ENCODE measurements around the gene LRRC8C.

The LRRC8C gene

DNA sequence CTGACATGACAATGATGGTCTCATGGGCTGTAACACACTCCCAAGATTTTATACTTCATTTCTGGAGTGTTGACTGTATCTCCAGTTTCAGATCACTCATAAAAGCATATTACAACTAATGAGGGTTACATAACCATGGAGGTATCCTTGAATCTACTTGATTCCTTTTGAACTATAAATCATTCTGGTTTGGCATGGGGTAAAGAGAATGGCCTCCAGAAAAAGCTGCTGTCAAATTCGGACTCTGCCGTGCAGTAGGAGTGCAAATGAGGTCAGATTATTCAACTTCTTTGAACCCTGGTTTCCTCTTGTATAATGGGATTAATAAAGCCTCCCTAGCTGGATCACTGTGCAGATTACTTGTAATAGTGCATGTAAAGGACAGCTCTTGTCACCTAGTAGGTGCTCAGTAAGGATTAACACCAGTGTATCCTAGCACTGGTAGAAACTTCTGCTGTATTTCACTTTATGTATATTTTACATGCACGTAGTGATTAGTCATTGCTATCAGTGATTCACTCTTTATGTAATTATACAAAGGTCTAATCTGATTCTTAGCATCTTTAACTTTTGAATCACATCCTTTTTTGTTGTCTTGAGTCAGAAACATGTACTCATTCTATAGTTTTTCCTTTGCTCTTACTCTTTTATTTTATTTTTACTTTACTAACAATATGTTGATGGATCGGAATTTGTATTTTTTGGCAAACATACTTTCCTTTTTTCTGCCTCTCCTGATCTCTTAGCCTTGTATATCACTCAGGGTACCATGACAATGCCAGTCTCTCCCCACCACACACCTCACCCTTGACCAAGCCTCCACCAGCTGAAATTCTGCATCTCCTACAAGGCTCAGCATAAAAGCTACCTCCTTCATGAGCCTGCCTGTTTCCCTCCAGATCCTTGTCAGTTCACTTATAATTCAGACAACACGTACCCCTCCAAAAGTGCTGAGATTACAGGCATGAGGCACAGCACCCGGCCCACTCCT lies 3.2 kb downstream of the LRRC8C start:
- DNase-seq, result no peak

DNA sequence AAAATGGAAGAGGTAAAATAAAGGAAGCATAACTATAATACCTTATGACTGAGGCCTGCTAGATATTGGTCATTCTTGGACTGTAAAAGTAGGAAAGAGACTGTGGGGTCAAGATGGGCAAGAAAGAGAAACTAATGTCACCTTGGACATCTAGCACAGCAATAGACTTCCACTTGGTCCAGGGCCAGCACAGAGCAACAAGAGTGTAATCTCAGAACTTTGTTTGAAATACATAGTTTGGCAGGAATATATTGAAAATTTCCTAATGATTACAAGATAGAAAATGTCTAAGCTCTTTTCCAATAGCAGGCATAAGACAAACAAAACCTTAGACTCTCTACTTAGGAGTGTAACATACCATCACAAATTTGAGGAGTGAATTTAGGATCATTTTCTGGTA lies 4.6 kb downstream of the LRRC8C start:
- no peak for DNase-seq

DNA sequence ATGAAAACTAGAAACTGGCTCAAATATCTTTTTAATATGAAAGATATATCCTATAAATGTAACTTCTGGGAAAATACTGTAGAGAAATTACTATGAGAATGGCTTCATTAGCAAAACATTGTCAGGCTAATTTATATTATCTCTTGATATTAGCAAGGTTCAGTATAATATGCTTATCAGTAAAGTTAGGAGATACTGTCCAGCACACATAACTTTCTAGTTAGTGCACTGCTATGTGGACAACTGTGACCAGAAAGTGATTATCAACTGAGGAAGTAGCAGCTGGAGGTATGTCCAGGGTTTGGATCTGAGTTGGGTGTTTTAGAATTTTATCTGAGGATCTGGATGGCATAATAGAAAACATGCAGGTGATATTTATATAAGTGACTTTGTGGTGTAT lies 7.5 kb downstream of the LRRC8C start:
- no peak for DNase-seq

DNA sequence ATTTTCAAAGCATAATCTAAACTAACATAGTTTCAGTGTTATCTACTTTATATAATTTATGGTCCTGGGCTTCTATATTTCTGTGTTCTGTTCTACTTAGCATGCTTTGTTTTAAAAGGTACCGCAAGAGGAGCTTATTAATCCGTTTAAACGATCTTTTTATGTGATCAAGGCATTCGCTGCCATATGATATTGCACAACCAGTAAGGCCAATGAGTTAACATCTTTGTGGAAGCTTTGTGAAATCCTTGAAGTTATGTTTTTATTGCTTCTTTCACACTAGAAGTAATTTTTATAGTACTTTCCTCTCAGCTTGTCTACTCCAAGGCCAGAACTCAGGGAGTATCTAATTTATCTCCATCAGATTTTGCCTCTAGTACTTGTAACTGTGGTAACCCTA lies 8.9 kb downstream of the LRRC8C start:
- no peak for DNase-seq

DNA sequence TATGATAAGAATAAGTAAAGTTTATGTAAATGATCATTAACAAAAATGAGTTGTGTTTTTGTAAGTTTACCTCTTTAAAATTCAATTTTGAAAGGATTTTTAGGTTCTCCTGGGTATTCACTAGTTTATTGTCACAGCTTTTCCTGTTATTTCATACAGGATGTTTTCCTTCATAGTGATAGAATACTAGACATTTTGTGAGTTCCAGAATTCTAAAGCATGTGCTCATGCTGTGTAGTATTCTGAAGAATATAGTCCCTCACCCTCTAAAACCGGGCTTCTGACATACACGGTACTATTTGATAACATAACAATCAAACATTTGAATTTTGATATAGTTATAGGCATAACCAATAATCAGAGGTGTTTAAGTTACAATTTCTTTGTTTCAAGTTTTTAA lies 10.7 kb downstream of the LRRC8C start:
- no peak for DNase-seq

DNA sequence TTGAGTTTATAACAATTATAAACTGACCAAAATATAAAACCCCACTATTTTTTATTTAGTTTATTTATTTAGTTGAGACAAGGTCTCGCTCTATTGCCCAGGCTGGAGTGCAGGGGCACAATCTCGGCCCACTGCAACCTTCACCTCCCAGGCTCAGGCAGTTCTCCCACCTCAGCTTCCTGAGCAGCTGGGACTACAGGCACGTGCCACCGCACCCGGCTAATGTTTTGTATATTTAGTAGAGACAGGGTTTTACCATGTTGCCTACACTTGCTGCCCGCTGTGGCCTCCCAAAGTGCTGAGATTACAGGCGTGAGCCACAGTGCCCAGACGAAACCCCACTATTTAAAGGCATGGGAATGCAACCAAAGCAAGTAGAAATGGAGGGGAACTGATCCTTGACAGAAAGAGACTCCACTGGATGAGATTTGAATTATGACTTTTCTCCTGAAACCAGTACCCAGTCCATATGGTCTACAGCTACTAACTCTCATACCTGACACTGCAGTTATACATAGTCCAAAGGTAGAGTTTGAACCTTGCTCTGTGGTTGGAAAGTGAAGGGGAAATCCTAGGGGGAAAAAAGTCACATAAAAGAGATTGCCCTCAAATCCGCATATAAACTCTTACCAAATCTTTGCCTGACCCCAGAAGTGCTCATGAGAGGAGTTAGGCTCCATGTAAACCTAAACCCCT lies 11.3 kb downstream of the LRRC8C start:
- DNase-seq, result no peak

DNA sequence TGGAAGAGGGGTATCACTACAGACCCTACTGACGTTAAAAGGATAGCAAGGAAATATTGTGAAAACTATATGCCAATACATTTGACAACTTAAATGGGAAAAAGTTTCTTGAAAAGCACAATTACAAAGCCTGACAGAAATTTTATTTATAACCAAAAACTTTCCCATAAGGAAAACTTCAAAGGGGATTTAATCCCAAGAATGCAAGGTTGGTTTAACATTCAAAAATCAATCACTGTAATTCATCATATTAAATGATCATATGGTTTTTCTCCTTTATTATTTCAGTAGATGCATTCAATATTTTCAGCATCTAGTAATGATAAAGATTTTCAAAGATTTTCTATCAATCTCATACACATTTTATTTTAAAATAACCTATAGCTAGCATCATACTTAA lies 13.3 kb downstream of the LRRC8C start:
- no peak for DNase-seq

DNA sequence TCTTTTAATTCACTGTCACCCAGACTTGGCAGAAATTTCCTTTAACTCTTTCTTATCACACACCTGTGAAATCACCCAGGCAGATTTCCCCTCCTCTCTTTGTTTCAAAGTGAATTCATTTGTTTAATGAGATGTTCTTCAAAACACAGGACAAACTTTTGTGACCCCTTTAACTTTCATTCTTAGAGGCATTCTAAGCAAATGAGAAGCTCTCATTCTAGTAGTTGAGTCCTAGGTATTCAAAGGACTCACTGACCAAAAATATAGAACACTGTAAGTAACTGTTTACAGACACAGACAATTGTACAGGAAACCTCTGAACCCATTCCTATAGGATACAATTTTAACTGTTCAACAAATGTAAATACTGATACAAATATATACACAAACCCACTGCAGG lies 16.9 kb downstream of the LRRC8C start:
- no peak for DNase-seq

DNA sequence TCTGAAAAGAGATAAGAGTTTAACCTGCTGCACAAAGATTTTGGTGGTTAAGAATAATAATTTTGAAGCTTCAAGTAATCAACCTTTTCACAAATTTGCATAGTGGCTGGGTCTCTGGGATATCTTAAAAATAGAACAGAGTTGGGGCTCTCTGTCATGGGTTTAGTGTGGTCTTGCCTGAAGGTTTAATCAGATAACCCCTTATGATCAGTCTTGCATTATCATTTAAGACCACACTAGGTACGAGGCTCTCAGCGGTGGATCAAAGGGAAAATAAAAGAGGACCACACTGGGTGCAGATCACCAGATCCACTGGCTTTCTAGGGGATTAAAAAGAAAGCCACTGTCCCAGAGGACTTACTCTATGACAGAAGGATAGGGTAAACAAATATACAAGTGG lies 19.5 kb downstream of the LRRC8C start:
- DNase-seq, result no peak

DNA sequence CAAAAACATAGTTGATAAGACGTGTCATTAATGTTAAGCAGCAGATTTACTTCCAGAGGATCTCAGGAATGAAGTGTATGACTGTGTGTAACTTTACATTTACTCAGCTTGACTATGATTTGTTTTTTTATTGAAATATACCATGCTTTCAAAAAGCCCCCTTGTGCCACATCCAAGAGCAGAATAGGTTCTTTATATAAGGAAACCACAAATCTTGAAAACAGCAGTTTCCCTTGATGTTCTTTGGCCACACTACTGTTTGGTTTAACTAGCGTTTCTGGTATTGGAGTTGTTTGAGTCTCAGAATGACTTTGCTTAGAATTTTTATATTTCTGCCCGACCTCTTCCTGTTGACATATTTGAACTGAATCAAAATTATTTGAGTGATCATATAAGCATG lies 25.0 kb downstream of the LRRC8C start:
- no peak for DNase-seq

DNA sequence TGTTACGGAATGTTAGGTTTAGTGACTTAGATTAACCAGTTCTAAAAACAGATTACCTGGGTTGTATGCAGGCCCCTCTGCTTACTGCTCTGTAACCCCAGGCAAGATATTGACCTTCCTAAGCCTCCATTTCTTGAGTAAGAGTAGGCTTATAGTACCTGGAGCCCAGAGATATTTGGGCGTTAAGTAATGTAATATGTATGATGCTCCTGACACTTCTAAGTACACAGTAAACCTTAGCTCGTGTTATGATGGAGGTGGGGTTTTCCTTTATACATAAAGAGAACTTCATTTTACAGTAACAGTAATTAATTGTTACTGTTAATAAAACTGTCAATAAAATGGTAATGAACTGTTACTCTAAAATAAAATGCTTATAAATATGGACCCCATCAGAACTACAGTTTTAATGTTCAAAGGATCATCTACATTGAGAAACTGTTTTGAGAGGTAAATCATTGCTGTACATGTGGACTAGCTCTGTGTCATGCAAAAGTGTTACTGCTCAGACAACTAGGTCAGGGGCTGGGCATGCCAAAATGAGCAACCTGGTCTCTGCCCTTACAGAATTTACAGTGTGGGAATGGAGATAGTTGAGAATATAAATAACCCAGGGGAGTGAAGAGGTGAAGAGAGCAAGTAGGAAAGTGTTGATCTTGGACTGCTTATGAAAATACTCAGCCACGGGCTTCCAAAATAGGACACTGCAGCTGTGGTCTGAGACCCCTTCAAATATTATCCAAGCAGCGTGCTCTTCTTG lies 26.6 kb downstream of the LRRC8C start:
- no peak for DNase-seq

DNA sequence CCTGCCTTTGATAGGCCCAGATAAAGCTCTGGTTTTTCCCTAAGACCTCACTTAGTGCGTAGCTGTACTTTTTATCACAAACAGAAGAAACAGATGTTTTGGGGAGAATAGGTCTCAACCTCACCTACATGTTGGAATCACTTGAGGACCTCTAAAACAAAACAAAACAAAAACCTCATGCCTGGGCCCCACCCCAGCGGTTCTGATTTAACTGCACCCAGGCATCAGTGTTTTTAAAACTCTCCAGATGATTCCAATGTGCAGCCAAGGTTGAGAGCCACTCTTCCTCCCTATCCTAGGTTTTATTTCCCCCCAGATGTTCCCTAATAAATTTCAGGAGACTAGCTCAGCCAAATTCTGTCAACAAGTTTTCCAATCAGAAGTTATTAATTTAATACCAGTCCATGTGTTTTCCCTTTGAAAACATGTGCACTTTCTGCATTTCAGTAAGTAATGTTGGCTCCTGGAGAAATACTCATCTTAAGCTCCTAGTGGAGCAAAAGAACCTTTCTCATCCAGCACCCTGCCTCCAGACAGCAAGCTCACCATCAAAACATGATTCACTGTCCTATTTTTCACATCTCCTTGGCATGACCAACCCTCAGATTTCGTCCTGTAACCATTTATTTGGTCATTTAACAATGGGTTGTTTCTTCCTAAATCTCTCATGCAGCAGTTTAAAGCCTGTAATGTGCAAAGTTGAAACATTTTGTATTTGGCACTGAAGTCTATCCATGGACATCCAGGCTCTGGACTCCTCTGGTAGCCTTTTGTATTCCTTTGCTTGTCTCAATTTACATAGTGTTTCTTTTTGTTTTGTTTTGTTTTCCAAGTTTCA lies 27.5 kb downstream of the LRRC8C start:
- no peak for DNase-seq

DNA sequence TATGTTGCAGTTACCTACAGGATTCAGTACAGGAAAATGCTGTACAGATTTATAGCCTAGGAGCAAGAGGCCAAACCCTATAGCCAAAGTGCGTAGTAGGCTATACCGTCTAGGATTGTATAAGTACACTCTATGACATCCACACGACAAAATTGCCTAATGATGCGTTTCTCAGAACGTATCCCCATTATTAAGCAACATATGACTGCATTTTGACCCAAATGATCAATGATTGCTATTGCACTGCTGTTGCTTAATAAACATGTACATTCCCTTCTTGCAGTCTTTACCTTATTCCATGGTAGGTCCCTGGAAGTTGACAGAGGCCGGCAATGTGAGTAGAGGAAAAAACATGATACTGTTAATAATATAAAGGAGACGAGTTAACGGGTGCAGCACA lies 33.0 kb downstream of the LRRC8C start:
- DNase-seq, result no peak

DNA sequence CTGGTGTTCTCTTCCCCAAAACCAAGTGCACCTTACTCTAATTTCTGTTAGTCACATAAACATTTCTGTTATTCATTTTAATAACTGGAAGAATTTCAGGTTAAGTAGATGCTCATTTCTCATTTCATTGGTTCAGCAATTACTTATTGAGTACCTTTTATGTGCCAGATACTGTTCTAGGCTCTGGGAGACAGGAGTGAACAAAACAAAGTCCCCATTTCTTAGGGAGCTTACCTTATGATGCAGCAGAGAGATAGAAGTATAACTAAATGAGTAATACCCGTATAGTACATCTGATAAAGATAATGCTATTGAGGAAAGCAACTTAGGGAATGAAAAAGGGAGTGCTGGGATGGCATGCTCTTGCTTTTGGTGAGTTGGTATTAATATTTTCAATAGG lies 33.7 kb downstream of the LRRC8C start:
- DNase-seq, result no peak

DNA sequence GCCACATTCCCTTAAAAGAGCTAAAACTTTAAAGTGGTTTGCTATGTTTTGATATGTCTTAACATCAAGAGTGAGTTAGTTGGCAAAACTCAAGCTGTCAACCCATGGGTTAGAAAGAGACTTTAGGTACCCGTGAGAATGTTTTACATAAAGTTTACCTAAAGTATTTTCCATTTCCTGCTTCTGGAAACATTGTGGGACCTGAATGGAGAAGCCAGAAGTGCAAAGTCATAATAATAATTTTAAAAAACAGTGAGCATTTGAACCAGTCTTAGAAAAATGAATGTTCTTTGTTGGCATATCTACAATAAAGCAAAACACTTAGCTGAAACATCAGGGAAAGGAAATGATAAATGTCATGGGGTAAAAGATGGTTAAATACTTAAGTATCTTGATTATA lies 34.8 kb downstream of the LRRC8C start:
- no peak for DNase-seq

DNA sequence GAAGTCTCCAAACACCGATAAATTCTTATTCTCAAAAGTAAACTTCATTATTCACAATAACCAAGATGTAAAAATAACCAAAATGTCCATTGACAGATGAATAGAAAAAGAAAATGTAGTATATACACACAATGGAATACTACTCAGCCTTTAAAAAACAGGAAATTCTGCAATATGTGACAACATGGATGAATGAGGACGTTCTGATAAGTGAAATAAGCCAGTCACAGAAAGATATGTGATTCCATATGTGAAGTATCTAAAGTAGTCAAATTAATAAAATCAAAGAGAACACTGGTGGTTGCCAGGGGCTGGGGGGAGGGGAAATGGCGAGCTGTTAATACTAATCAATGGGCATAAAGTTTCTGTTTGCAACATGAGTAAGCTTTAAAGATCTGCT lies 36.0 kb downstream of the LRRC8C start:
- DNase-seq, result no peak

DNA sequence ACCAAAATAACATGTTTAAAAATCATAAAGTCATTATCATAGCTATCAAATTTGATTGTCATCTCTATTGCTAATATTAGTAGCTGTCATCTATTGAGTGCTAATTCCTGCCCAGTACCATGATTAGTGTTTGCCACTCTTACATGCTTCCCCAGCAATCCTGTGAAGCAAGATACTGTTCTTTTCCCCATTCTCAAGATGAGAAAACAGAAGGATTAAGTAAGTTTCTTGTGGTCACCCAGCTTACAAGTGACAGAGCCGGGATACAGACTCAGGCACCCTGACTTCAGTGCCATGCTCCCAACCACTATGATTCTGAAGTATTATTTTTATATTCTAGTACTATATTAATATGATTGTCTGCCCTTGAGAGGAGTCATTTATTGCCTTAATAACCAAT lies 36.5 kb downstream of the LRRC8C start:
- DNase-seq, result no peak

DNA sequence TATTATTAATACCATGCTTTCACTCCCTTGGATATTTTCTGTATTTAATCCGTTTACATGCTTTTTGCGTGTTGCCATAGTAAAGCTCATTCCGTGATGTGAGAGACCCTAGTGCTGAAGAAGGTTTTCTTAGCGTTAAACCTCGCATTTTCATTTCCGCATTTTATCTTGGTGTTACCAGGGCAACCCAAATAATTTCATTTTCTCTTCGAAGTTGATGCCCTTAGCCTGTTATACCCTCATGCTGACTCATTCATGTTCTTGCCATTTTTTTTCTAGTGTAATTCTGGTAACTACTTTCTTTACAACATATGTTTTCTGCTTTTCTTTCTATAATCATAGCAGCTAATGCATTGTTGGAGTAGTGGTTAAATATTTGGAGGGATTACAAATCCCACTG lies 37.2 kb downstream of the LRRC8C start:
- no peak for DNase-seq

DNA sequence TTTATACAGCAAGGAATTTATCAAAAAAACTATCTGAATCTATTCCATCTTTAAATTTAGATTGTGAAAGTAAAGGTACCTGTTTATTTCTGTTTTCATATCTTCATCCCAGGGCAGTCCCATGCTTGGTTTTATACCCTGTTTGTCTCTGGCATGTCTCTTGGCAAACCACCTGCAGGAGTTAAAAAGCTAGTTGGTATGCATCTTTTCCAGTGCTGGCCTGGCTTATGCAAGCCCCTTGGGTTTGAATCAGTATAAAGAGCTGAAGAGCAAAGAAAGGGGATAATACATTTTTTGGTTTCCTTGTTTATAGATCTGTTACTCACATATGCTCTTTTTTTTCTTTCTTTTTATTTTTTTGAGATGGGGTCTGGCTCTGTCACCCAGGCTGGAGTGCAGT lies 37.8 kb downstream of the LRRC8C start:
- no peak for DNase-seq

DNA sequence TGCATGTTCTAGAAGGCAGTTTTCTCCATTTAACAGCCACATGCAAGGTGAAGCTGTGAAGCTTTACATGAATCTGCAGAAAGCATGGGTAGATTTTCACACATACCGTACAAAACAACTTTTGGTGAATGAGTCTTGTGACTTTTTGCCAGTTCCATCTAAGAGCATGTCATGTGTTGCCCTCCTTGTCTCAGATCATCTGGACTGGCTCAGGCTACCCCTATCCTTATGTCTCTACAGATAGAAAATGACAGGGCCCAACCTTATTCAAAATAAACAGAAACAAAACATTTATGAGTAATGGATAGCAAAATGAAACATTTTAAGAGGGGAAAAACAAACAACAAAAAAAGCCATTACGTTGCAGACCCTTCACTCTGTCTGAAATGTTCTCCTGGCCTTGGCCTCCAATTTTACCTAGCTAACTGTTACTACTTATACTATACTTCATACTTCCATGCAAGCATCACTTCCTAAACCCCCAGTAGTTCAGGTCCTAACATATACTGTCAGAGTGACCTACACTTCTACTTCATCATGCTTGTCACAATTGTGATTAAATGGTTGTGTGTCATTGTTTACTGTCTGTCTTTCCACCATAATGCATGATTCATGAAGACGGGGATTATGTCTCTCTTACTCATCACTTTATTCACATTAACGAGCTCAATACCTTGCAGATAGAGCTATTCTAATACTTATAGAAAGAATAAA lies 39.0 kb downstream of the LRRC8C start:
- DNase-seq, result no peak

DNA sequence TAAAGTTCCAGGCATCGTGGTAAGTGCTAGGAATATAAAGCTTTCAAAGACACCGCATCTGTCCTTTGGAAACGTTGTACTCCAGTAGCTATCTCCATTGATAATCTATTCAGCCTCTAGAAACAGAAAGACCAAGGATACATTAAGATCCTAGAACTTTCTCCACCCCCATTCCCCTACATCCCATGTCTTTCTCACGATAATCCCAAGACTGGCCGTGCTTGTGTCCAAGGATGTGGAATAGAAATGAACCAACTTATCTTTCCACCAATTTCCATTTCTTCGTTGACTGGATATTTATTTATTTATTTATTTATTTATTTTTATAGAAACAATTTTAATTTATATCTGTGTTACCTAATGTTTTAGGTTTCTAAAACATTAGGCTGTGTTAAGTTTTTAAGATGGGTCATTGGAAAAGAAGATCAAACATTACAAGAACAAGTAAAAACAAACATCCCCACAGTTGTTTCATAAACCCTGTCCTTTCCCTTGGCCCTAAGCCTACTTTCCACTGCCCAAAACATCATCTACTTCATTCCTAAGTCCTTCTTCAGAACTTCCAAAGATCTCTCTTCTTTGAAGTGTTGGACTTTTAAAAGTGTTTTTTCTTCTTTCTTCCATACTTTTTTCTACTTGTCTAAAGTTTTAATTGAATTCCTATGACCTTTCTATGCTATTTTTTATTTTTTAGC lies 39.7 kb downstream of the LRRC8C start:
- DNase-seq, result no peak
